CD4-positive, CD25-positive, alpha-beta regulatory T cell (primary cell): ENCODE results near the gene ALS2CL. TPM values are rescaled to one million over a fixed set of nuclear protein-coding genes. Genes with fewer than 3 reads are reported as not detected.

Experiments used
- ATAC-seq, 2 donors: fragments of 150-1000 bp; cut with Tn5 transposase; one replicate each; pipeline ENCODE4 v1.10.0; 2021; ENCODE audit warnings: low read depth in 2 of 2, moderate number of reproducible peaks in 2 of 2, moderate library complexity in 1 of 2
- DNase-seq, 3 donors: peaks; one replicate each; pipeline versions ENCODE4 v3.0.0 to v3.0.0-alpha.2; 2012 to 2022; ENCODE audit warnings: mixed read lengths in 1 of 3
- H3K27ac ChIP-seq: one replicate; pipeline ENCODE4 v1.7.0; 2013; ENCODE audit warnings: mild to moderate bottlenecking, low read length; ENCODE audit not compliant: insufficient read depth, poor library complexity, severe bottlenecking
- H3K27me3 ChIP-seq: one replicate; pipeline ENCODE4 v1.7.0; 2013; ENCODE audit warnings: low read length; ENCODE audit not compliant: control insufficient read depth, insufficient read depth
- H3K36me3 ChIP-seq: one replicate; pipeline ENCODE4 v1.7.0; 2013; ENCODE audit warnings: mild to moderate bottlenecking, low read length, moderate library complexity; ENCODE audit not compliant: control insufficient read depth, insufficient read depth
- H3K4me1 ChIP-seq: 2 replicates; pipeline ENCODE4 v1.7.0; 2013; ENCODE audit warnings: mild to moderate bottlenecking, low read length; ENCODE audit not compliant: insufficient read depth, control insufficient read depth, poor library complexity, severe bottlenecking
- H3K4me3 ChIP-seq: one replicate; pipeline ENCODE4 v1.7.0; 2013; ENCODE audit warnings: low read depth, mild to moderate bottlenecking, low read length, moderate library complexity
- H3K9me3 ChIP-seq, 2 experiments: 1 replicate in 1 of 2; 2 replicates in 1 of 2; pipeline ENCODE4 v1.7.0; 2013; ENCODE audit warnings: low read length in 2 of 2, mild to moderate bottlenecking in 1 of 2, moderate library complexity in 1 of 2; ENCODE audit not compliant: control insufficient read depth in 2 of 2
- H3K27ac Mint-ChIP-seq, 3 donors: one replicate each; pipeline ENCODE4 v1.8.0; 2020 to 2022; ENCODE audit warnings: mild to moderate bottlenecking in 3 of 3, mixed read lengths in 3 of 3, moderate library complexity in 2 of 3
- H3K27me3 Mint-ChIP-seq: one replicate; pipeline ENCODE4 v1.8.0; 2022; ENCODE audit warnings: mild to moderate bottlenecking, mixed read lengths
- H3K36me3 Mint-ChIP-seq: one replicate; pipeline ENCODE4 v1.8.0; 2020; ENCODE audit warnings: mixed read lengths
- H3K4me1 Mint-ChIP-seq, 4 donors: one replicate each; pipeline ENCODE4 v1.8.0; 2020 to 2022; ENCODE audit warnings: mixed read lengths in 4 of 4, mild to moderate bottlenecking in 1 of 4
- H3K4me3 Mint-ChIP-seq, 4 donors: one replicate each; pipeline ENCODE4 v1.8.0; 2020 to 2022; ENCODE audit warnings: mild to moderate bottlenecking in 4 of 4, mixed read lengths in 4 of 4, moderate library complexity in 3 of 4
- H3K9me3 Mint-ChIP-seq, 7 donors: one replicate each; pipeline ENCODE4 v1.8.0; 2020 to 2022; ENCODE audit warnings: mixed read lengths in 7 of 7, mild to moderate bottlenecking in 3 of 7, moderate library complexity in 2 of 7
- polyA plus RNA-seq, 4 donors: library from polyadenylated mRNA; unstranded; fragments of 300-500 nt; fragmentation: Illumina TruSeq; gene quantifications; one replicate each; pipeline ENCODE4 v1.2.3, GENCODE V29; 2021
- total RNA-seq: library from RNA; stranded (reverse); gene quantifications from one replicate; pipeline ENCODE4 v1.2.3, GENCODE V29; 2022

Gene ALS2CL
- total and polyA plus RNA-seq, 5 donors from 2014 or later: 1.3 to 25.8 (median 1.7) TPM

- H3K27ac Mint-ChIP-seq: no peak overlapping the region
- no peaks in the 10 kb centered on the region for H3K9me3 ChIP-seq
- no peaks in the 10 kb centered on the region for H3K27me3 Mint-ChIP-seq
- H3K27me3 ChIP-seq: no peaks in the 10 kb centered on the region
- H3K4me1 Mint-ChIP-seq: peaks cover 0 to 2% (median 0%) of the 10 kb centered on the region in 4 donors
- no peak overlapping the region for H3K4me3 ChIP-seq
- peaks cover 0 to 1% (median 0%) of the 10 kb centered on the region in 7 donors for H3K9me3 Mint-ChIP-seq
- no peak for DNase-seq
- H3K36me3 ChIP-seq: no peaks in the 10 kb centered on the region
- no peaks in the 10 kb centered on the region for H3K4me1 ChIP-seq
- no peak overlapping the region for H3K27ac ChIP-seq
- no peak for ATAC-seq
- H3K36me3 Mint-ChIP-seq: peaks cover 11% of the 10 kb centered on the region
- no peak overlapping the region for H3K4me3 Mint-ChIP-seq
These were observed 16.7 kb downstream of the ALS2CL start for GRCh38 chr3:46676601-46677410.

GRCh38 chr3:46675843-46676567 lies 17.5 kb downstream of the ALS2CL start:
- H3K4me3 Mint-ChIP-seq: no peak overlapping the region
- DNase-seq (no peak), ATAC-seq (no peak)
- no peaks in the 10 kb centered on the region for H3K27me3 ChIP-seq
- no peaks in the 10 kb centered on the region for H3K9me3 ChIP-seq
- H3K4me1 Mint-ChIP-seq: peaks cover 0 to 2% (median 0%) of the 10 kb centered on the region in 4 donors
- H3K27ac Mint-ChIP-seq: no peak overlapping the region
- no peaks in the 10 kb centered on the region for H3K4me1 ChIP-seq
- no peak overlapping the region for H3K4me3 ChIP-seq
- no peaks in the 10 kb centered on the region for H3K36me3 ChIP-seq
- peaks cover 0 to 1% (median 0%) of the 10 kb centered on the region in 7 donors for H3K9me3 Mint-ChIP-seq
- H3K36me3 Mint-ChIP-seq: peaks cover 11% of the 10 kb centered on the region
- no peaks in the 10 kb centered on the region for H3K27me3 Mint-ChIP-seq
- H3K27ac ChIP-seq: no peak overlapping the region

GRCh38 chr3:46675426-46675825 lies 18.1 kb downstream of the ALS2CL start:
- Histone ChIP-seq H3K4me3 (no peak overlapping the region), H3K27me3 (no peaks in the 10 kb centered on the region), H3K36me3 (no peaks in the 10 kb centered on the region), H3K9me3 (no peaks in the 10 kb centered on the region), H3K27ac (no peak overlapping the region), H3K4me1 (no peaks in the 10 kb centered on the region)
- no peaks in the 10 kb centered on the region for H3K27me3 Mint-ChIP-seq
- peaks cover 11% of the 10 kb centered on the region for H3K36me3 Mint-ChIP-seq
- H3K4me3 Mint-ChIP-seq: no peak overlapping the region
- DNase-seq (no peak), ATAC-seq (no peak)
- H3K27ac Mint-ChIP-seq: no peak overlapping the region
- H3K4me1 Mint-ChIP-seq: peaks cover 0 to 2% (median 0%) of the 10 kb centered on the region in 4 donors
- H3K9me3 Mint-ChIP-seq: peaks cover 0 to 1% (median 0%) of the 10 kb centered on the region in 7 donors

GRCh38 chr3:46674031-46674845 lies 19.2 kb downstream of the ALS2CL start:
- H3K4me1 Mint-ChIP-seq: no peaks in the 10 kb centered on the region
- Histone ChIP-seq H3K27ac (no peak overlapping the region), H3K27me3 (no peaks in the 10 kb centered on the region), H3K9me3 (no peaks in the 10 kb centered on the region), H3K4me3 (no peak overlapping the region), H3K36me3 (no peaks in the 10 kb centered on the region), H3K4me1 (no peaks in the 10 kb centered on the region)
- ATAC-seq: no peak
- H3K27me3 Mint-ChIP-seq: no peaks in the 10 kb centered on the region
- DNase-seq: peak in 1 of 3 donors; percentile 37
- no peak overlapping the region for H3K4me3 Mint-ChIP-seq
- no peak overlapping the region for H3K27ac Mint-ChIP-seq
- peaks cover 0 to 1% (median 0%) of the 10 kb centered on the region in 7 donors for H3K9me3 Mint-ChIP-seq
- peaks cover 4% of the 10 kb centered on the region for H3K36me3 Mint-ChIP-seq

- Mint-ChIP-seq H3K4me1 (no peaks in the 10 kb centered on the region), H3K9me3 (peaks cover 0 to 1% (median 0%) of the 10 kb centered on the region in 7 donors), H3K27ac (no peak overlapping the region), H3K36me3 (peaks cover 4% of the 10 kb centered on the region), H3K27me3 (no peaks in the 10 kb centered on the region), H3K4me3 (no peak overlapping the region)
- H3K4me1 ChIP-seq: no peaks in the 10 kb centered on the region
- no peaks in the 10 kb centered on the region for H3K27me3 ChIP-seq
- ATAC-seq (no peak), DNase-seq (no peak)
- H3K4me3 ChIP-seq: no peak overlapping the region
- H3K36me3 ChIP-seq: no peaks in the 10 kb centered on the region
- H3K9me3 ChIP-seq: no peaks in the 10 kb centered on the region
- no peak overlapping the region for H3K27ac ChIP-seq
These were observed 20.1 kb downstream of the ALS2CL start for GRCh38 chr3:46673151-46674030.

GRCh38 chr3:46672349-46672695 lies 21.2 kb downstream of the ALS2CL start:
- no peak overlapping the region for H3K27ac Mint-ChIP-seq
- H3K9me3 Mint-ChIP-seq: peaks cover 0 to 1% (median 0%) of the 10 kb centered on the region in 7 donors
- H3K27me3 ChIP-seq: no peaks in the 10 kb centered on the region

More at GRCh38 chr3:46672349-46672695, 21.2 kb downstream of the ALS2CL start:
- no peak overlapping the region for H3K27ac ChIP-seq
- no peaks in the 10 kb centered on the region for H3K27me3 Mint-ChIP-seq
- H3K4me1 Mint-ChIP-seq: no peaks in the 10 kb centered on the region
- H3K9me3 ChIP-seq: no peaks in the 10 kb centered on the region
- H3K36me3 Mint-ChIP-seq: peaks cover 4% of the 10 kb centered on the region
- DNase-seq: no peak
- no peaks in the 10 kb centered on the region for H3K4me1 ChIP-seq
- H3K4me3 Mint-ChIP-seq: no peak overlapping the region
- ATAC-seq: no peak
- H3K36me3 ChIP-seq: no peaks in the 10 kb centered on the region
- H3K4me3 ChIP-seq: no peak overlapping the region
